GM21367 (cell line): ENCODE measurements around the gene EPHB6.

ENCODE experiments used
- ATAC-seq: cut with Tn5 transposase; IDR thresholded peaks from one replicate; pipeline ENCODE4 v1.9.1; 2021; ENCODE audit not compliant: unreplicated experiment

Gene EPHB6

GRCh38 chr7:142894112-142894984, 39.5 kb downstream of the EPHB6 start:
- no peak for ATAC-seq

GRCh38 chr7:142894985-142895593, 40.2 kb downstream of the EPHB6 start:
- no peak for ATAC-seq

DNA sequence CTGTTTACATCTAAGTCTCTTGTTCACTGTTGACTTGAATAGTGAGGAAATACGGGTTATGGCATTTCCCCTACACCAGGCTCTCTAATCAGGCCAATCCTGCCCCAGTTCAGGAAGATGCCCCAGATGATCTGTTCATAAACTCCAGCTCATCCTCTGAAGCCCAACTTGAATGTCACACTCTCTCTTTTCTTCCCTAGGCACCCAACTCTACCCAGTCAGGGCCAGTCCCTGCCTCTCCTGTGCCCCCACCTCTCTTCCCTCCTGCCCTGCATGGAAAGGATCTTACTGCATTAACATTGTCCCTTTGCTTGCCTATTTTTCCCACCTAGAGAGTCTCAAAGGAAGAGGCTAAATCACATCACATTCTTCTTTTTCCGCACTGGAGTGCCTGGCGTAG, 41.3 kb downstream of the EPHB6 start:
- ATAC-seq = no peak

DNA sequence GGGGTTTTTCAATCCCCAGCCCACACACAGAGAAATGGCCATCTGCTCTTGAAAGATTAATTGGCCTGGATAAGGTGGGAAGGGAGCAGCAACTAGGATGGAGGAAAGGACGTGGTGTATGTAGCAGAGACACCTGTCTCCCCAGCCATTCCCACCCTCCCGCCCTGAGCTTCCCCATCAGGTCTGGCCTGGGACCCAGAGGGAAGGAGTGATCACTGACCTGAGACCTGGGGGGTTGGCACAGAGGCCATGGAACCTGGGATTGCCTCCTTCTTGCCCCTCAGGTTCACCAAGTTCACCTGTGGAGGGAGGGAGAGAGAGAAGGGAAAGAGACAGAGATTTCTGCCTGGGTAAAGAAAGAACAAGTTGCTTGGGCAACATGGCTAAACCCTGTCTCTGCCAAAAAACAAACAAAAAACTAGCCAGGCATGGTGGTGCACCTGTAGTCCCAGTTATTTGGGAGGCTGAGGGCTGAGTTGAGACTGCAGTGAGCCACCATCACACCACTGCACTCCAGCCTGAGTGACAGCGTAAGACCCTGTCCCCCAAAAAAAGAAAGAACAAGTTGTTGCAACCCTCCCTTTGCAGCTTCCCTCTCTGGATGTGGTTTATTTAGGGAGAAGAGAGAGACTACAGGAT, 42.0 kb downstream of the EPHB6 start:
- ATAC-seq = no peak

- no peak for ATAC-seq
Observed at GRCh38 chr7:142897691-142898090, 42.8 kb downstream of the EPHB6 start.

- no peak for ATAC-seq
Observed at GRCh38 chr7:142898377-142899170, 43.7 kb downstream of the EPHB6 start.

GRCh38 chr7:142899661-142900060, 44.8 kb downstream of the EPHB6 start:
- no peak for ATAC-seq

DNA sequence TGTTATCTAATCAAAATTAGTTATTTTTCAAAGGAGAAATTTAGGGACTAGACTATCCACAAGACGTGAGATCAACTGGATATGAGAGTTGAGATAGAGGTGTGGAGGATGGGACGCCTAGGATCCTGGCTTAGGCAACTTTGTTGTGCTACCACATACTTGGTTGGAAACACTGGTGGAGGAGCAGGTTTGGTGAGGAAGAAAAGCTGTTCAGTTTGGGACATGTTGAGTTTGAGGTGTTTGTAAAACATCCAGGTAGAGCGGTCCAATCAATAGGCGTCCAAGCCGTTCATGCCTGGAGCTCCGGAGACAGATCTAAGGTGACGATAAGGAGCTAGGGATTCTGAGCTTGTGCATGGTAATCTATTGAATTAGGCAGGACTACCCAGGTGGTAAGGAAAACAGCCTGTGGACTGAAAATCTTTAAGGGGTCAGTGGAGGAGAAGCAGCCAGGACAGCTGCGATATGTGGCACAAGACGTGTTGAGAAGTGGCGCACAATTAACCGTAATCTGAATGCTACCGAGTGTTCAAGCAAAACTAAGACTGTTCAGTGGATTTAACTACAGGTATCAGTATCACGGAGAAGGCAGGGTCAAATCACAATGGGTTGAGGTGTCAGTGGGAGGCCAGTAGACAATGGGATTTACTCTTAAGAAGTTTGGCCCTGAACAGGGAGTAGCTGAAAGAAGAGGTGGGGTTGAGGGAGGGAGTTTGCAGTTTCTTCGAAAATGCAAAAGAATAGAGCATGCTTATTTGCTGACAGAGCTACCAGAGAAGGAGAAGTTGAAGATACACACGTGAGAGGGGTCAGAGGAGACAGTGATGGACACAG, 46.8 kb downstream of the EPHB6 start:
- no peak for ATAC-seq

DNA sequence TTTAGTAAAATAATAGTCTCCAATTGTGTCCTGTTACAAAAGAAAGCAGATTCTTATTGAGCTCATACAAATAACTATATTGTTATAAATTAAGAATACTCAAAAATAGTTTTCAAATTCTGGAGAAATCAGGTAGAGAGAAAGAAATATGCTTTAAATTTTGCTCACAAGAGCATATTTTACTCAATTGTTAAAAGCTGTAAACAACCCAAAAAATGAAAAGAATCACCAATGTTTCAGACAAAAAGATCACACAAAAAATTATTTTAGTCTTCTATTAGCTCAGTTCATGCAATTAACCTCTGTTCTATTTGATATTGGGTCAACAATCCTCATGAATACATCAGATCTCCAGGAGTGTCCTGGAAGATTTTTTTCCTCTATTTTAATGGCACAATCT, 49.3 kb downstream of the EPHB6 start:
- no peak for ATAC-seq

- ATAC-seq = no peak
Observed at GRCh38 chr7:142905759-142906158, 50.9 kb downstream of the EPHB6 start.

DNA sequence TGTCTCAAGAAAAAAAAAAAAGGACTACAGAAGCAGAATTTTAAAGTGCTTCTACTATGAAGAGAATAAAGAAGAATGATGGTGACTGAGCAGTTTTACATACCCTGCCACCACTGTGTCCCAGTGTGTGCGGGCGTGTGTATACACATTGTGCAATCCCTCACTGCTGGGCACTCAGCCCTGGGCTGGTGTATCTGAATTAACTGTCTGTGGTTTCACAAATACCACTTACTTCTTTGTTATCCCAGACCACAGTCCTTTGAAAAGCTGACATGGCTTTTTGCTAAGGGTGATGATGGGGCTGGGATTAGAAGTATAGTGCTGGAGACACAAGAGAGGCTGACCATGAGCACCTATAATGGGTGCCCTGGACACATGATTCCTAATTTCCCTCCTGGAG, 51.8 kb downstream of the EPHB6 start:
- ATAC-seq = no peak

DNA sequence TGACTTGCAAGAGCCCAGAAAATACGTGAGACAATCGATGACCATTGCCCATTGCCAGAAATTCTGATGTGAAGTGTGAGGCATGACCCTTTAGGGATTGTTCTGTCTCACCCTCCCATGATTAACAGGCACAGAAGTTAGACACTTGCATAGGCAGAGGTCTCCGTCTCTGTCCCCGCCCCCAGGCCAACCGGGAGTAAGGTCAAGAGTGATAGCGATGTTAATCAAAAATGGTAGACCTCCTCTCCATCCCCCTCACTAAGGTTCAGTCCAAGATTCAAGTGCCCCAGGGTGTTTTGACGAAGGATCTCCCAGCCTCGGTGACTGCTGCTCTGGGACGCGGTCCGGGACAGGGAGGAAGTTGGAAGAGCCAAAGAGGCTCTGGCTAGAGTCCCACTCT, 53.4 kb downstream of the EPHB6 start:
- ATAC-seq = no peak

- ATAC-seq = no peak
Observed at GRCh38 chr7:142908921-142909890, 54.3 kb downstream of the EPHB6 start.

- ATAC-seq = no peak
Observed at GRCh38 chr7:142910031-142910433, 55.2 kb downstream of the EPHB6 start.

- no peak for ATAC-seq
Observed at GRCh38 chr7:142910481-142910880, 55.6 kb downstream of the EPHB6 start.

DNA sequence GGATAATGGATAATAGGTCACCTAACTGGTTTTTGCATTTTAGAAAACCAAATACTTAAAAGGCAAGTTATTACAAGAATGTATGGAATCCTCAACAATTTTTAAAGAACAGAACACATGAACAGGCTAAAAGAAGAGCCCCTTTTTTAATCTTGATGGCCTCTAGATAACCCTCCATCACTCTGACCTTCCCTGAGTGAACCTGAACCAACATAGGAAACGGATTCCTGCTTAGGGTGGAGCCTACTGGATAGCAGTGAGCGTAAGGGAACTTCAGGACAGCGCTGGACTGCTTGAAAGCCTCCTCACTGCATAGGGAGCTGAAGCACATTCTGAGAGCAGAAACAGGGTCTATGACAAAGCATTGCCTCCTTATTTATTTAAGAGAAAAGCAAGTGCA, 58.2 kb downstream of the EPHB6 start:
- ATAC-seq = no peak

GRCh38 chr7:142913566-142913965, 58.7 kb downstream of the EPHB6 start:
- ATAC-seq = no peak

GRCh38 chr7:142914121-142914520, 59.2 kb downstream of the EPHB6 start:
- no peak for ATAC-seq

GRCh38 chr7:142915315-142915714, 60.4 kb downstream of the EPHB6 start:
- no peak for ATAC-seq
